Prostate gland (tissue), 2 donors: ENCODE results near the gene NINJ2. TPM values are rescaled to one million over a fixed set of nuclear protein-coding genes. Genes with fewer than 3 reads are reported as not detected.

Experiments
- DNase-seq: peaks from one replicate; pipeline ENCODE4 v3.0.0-alpha.2; 2019; ENCODE audit warnings: low spot score
- H3K27ac ChIP-seq, 2 donors: fragments of 200-600 bp; sonication (generic); 2 replicates each; pipeline ENCODE4 v1.5.1; 2017 to 2019
- H3K27me3 ChIP-seq: fragments of 200-600 bp; sonication (generic); replicated peaks from 2 replicates; pipeline ENCODE4 v1.5.1; 2019; ENCODE audit not compliant: insufficient read depth
- H3K36me3 ChIP-seq, 2 donors: fragments of 200-600 bp; sonication (generic); 1 replicate in 1 of 2; 2 replicates in 1 of 2; pipeline versions ENCODE4 v1.5.1 to v1.8.1; 2017 to 2019
- H3K4me1 ChIP-seq: fragments of 200-600 bp; sonication (generic); replicated peaks from 2 replicates; pipeline ENCODE4 v1.5.1; 2019
- H3K4me3 ChIP-seq, 2 donors: fragments of 200-600 bp; sonication (generic); 2 replicates each; pipeline ENCODE4 v1.5.1; 2017 to 2019
- H3K9me3 ChIP-seq: fragments of 200-600 bp; sonication (generic); 2 replicates; pipeline ENCODE4 v1.5.1; 2017
- CTCF ChIP-seq, 4 experiments: fragments of 200-600 bp in 2 of 4; fragments of 450-650 bp in 2 of 4; sonication (generic) in 2 of 4; IDR thresholded peaks; 1 replicate in 3 of 4; 2 replicates in 1 of 4; pipeline ENCODE4 v1.5.1; 2016 to 2019; ENCODE audit warnings: antibody characterized with exemption in 4 of 4, mild to moderate bottlenecking in 2 of 4, moderate library complexity in 2 of 4
- POLR2A ChIP-seq: fragments of 450-650 bp; IDR thresholded peaks from one replicate; pipeline ENCODE4 v1.6.1; 2016; ENCODE audit warnings: antibody characterized with exemption, mild to moderate bottlenecking
- POLR2AphosphoS5 ChIP-seq: sonication (generic); formaldehyde crosslinking; IDR thresholded peaks from one replicate; pipeline ENCODE4 v1.6.1; 2017; ENCODE audit warnings: antibody characterized with exemption
- WGBS: methylation state at CpG from one replicate; pipeline ENCODE4 v1.1.5; 2018; 5-methylcytosine and 5-hydroxymethylcytosine counted together
- intact Hi-C: fragments of 100-400 bp; cut with DNase I; formaldehyde crosslinking; loops from one replicate; pipeline ENCODE4 v1.14.2; 2022
- total RNA-seq, 2 donors: library from RNA; depleted of rRNA; stranded (reverse); fragments of >200 nt; gene quantifications; one replicate each; pipeline ENCODE4 v1.1.0, GENCODE V29; 2016

The NINJ2 gene
- total RNA-seq, 2 donors from 2014 or later, result 1.1 to 17.3 TPM

- TF ChIP-seq POLR2A (no peak), CTCF (IDR thresholded peaks at IDR 0.05) (no peak), POLR2AphosphoS5 (no peak)
- Histone ChIP-seq H3K27me3 (no peaks in the 10 kb centered on the region), H3K36me3 (no peaks in the 10 kb centered on the region), H3K27ac (no peak overlapping the region), H3K4me1 (no peaks in the 10 kb centered on the region), H3K4me3 (no peak overlapping the region), H3K9me3 (no peaks in the 10 kb centered on the region)
- 85% methylated on average over 7 of the region's 7 CpGs for WGBS
- no peak for DNase-seq
- intact Hi-C loops, result no loop called here
Observed at GRCh38 chr12:593396-594270, 69.6 kb downstream of the NINJ2 start.

- intact Hi-C loops, result no loop called here
- no peak overlapping the region for H3K4me3 ChIP-seq
- TF ChIP-seq CTCF (IDR thresholded peaks at IDR 0.05), result no peak
- TF ChIP-seq POLR2AphosphoS5, result no peak
- TF ChIP-seq POLR2A, result no peak
- H3K9me3 ChIP-seq, result no peaks in the 10 kb centered on the region
- no peak for DNase-seq
- WGBS, result 84% methylated on average over 11 of the region's 11 CpGs
- no peaks in the 10 kb centered on the region for H3K4me1 ChIP-seq
- H3K27ac ChIP-seq, result no peak overlapping the region
- H3K36me3 ChIP-seq, result no peaks in the 10 kb centered on the region
- no peaks in the 10 kb centered on the region for H3K27me3 ChIP-seq
Observed at GRCh38 chr12:592024-592505, 71.2 kb downstream of the NINJ2 start.

- Histone ChIP-seq H3K27ac (no peak overlapping the region), H3K9me3 (no peaks in the 10 kb centered on the region), H3K36me3 (no peaks in the 10 kb centered on the region), H3K4me3 (no peak overlapping the region), H3K4me1 (no peaks in the 10 kb centered on the region), H3K27me3 (no peaks in the 10 kb centered on the region)
- TF ChIP-seq POLR2AphosphoS5 (no peak), POLR2A (no peak), CTCF (IDR thresholded peaks at IDR 0.05) (no peak)
- 52% methylated on average over 16 of the region's 16 CpGs for WGBS
- no peak for DNase-seq
- intact Hi-C loops, result no loop called here
Observed at GRCh38 chr12:591167-592023, 71.8 kb downstream of the NINJ2 start.

GRCh38 chr12:590206-590750, 73.0 kb downstream of the NINJ2 start:
- WGBS, result 73% methylated on average over 14 of the region's 14 CpGs
- H3K36me3 ChIP-seq, result no peaks in the 10 kb centered on the region
- no peaks in the 10 kb centered on the region for H3K4me1 ChIP-seq
- intact Hi-C loops, result no loop called here
- no peaks in the 10 kb centered on the region for H3K27me3 ChIP-seq
- H3K9me3 ChIP-seq, result no peaks in the 10 kb centered on the region
- no peak overlapping the region for H3K4me3 ChIP-seq
- no peak overlapping the region for H3K27ac ChIP-seq
- DNase-seq, result no peak
- TF ChIP-seq POLR2AphosphoS5 (no peak), CTCF (IDR thresholded peaks at IDR 0.05) (no peak), POLR2A (no peak)
